Inflammatory macrophage treated with lipopolysaccharide for 1 hour (primary cell): Measurements from ENCODE around the gene PACSIN2.
"Not testable (repeated sequence)": the region's sequence is repeated elsewhere in the genome, so short reads cannot be mapped to it uniquely, and the experiment has no call there.

Experiments
- DNase-seq, 2 donors: peaks; one replicate each; pipeline ENCODE4 v3.0.0-alpha.2; 2020 to 2022

Gene PACSIN2

GRCh38 chr22:43014869-43015676 is at the start of gene PACSIN2:
Gene PACSIN2 (minus strand): TSS chr22:43015149. CDS start chr22:42912080, 103,069 bp downstream.
- DNase-seq = peak; percentile 98 to 100

GRCh38 chr22:43060183-43060582 is 45.2 kb upstream of the PACSIN2 start:
- DNase-seq = peak; percentile 2 to 28

- no peak for DNase-seq
These were observed 42.7 kb upstream of the PACSIN2 start for GRCh38 chr22:43057641-43058040.

- peak in 1 of 2 donors; percentile 14 for DNase-seq
These were observed 38.2 kb upstream of the PACSIN2 start for GRCh38 chr22:43053176-43053575.

GRCh38 chr22:43050995-43051394 is 36.0 kb upstream of the PACSIN2 start:
- no peak for DNase-seq

- no peak for DNase-seq
These were observed 32.7 kb upstream of the PACSIN2 start for GRCh38 chr22:43047605-43048004.

GRCh38 chr22:43044290-43044712 is 29.4 kb upstream of the PACSIN2 start:
- DNase-seq = no peak

- DNase-seq = no peak
These were observed 27.3 kb upstream of the PACSIN2 start for GRCh38 chr22:43042101-43042780.

GRCh38 chr22:43039800-43040199 is 24.9 kb upstream of the PACSIN2 start:
- DNase-seq = no peak

- no peak for DNase-seq
These were observed 23.4 kb upstream of the PACSIN2 start for GRCh38 chr22:43038325-43038724.

GRCh38 chr22:43036282-43036829 is 21.4 kb upstream of the PACSIN2 start:
- DNase-seq = no peak

- DNase-seq = no peak
These were observed 20.3 kb upstream of the PACSIN2 start for GRCh38 chr22:43035250-43035649.

GRCh38 chr22:43031617-43032016 is 16.7 kb upstream of the PACSIN2 start:
- no peak for DNase-seq

- DNase-seq = no peak
These were observed 3.7 kb upstream of the PACSIN2 start for GRCh38 chr22:43018615-43019014.

- no peak for DNase-seq
These were observed 2.8 kb upstream of the PACSIN2 start for GRCh38 chr22:43017525-43018460.

GRCh38 chr22:43016150-43016549 is 1.2 kb upstream of the PACSIN2 start:
- not testable (repeated sequence) for DNase-seq

GRCh38 chr22:43015677-43016042 is 711 bp upstream of the PACSIN2 start:
- DNase-seq = no peak

- no peak for DNase-seq
These were observed 557 bp downstream of the PACSIN2 start for GRCh38 chr22:43014316-43014868.

GRCh38 chr22:43013355-43014315 is 1.3 kb downstream of the PACSIN2 start:
- peak in 1 of 2 donors; percentile 68 for DNase-seq

- DNase-seq = no peak
These were observed 2.6 kb downstream of the PACSIN2 start for GRCh38 chr22:43012390-43012789.

GRCh38 chr22:43011079-43011478 is 3.9 kb downstream of the PACSIN2 start:
- DNase-seq = no peak
